IMR-90 (cell line): ENCODE measurements around the gene LMBR1L. TPM values are rescaled to one million over a fixed set of nuclear protein-coding genes. Genes with fewer than 3 reads are reported as not detected.

Experiments used
- ATAC-seq: fragments of 200-7000 bp; cut with Tn5 transposase; 2 replicates; pipeline ENCODE4 v1.9.1; 2020; ENCODE audit warnings: low read depth, mild to moderate bottlenecking, moderate library complexity
- BruUV-seq: library from RNA; stranded (reverse); fragments of 400-500 nt; replicated peaks from 2 replicates; lab custom pipeline; 2021; lab: Mats Ljungman, UMichigan
- CTCF ChIA-PET: fragments of 300-600 bp; formaldehyde crosslinking; extraction: SDS; loops from one replicate; lab custom pipeline; 2021; ENCODE audit warnings: antibody characterized with exemption; lab: Yijun Ruan, JAX
- POLR2A ChIA-PET: fragments of 300-600 bp; sonication (Branson Sonifier 250); formaldehyde crosslinking; loops from one replicate; lab custom pipeline; 2022; ENCODE audit warnings: antibody characterized with exemption; ENCODE audit not compliant: unreplicated experiment; lab: Charles Lee
- DNase-seq: peaks from one replicate; pipeline ENCODE4 v3.0.0; 2013
- H2AFZ ChIP-seq: replicated peaks from 2 replicates; pipeline ENCODE3; 2013; ENCODE audit warnings: low read length, mild to moderate bottlenecking; ENCODE audit not compliant: poor library complexity
- H2AK5ac ChIP-seq: 2 replicates; pipeline ENCODE4 v1.6.1; 2013; ENCODE audit warnings: low read depth, low read length, inconsistent platforms
- H2AK9ac ChIP-seq: replicated peaks from 2 replicates; pipeline ENCODE3; 2013; ENCODE audit warnings: mild to moderate bottlenecking, low read depth, low read length, moderate library complexity; ENCODE audit not compliant: poor library complexity
- H2BK120ac ChIP-seq: 2 replicates; pipeline ENCODE4 v1.6.1; 2013; ENCODE audit warnings: low read depth, low read length, inconsistent platforms
- H2BK15ac ChIP-seq: 3 replicates; pipeline ENCODE4 v1.6.1; 2013; ENCODE audit warnings: low read depth, low read length, inconsistent platforms
- H2BK20ac ChIP-seq: 2 replicates; pipeline ENCODE4 v1.6.1; 2013; ENCODE audit warnings: low read depth, mild to moderate bottlenecking, inconsistent platforms, low read length, moderate library complexity
- H2BK5ac ChIP-seq: 2 replicates; pipeline ENCODE4 v1.6.1; 2013; ENCODE audit warnings: mild to moderate bottlenecking, low read depth, low read length, inconsistent platforms; ENCODE audit not compliant: poor library complexity, severe bottlenecking
- H3K14ac ChIP-seq: replicated peaks from 2 replicates; pipeline ENCODE4 v1.6.1; 2013; ENCODE audit warnings: low read depth, low read length, inconsistent platforms
- H3K18ac ChIP-seq: 2 replicates; pipeline ENCODE4 v1.6.1; 2013; ENCODE audit warnings: low read depth, low read length, control low read depth
- H3K23ac ChIP-seq: 2 replicates; pipeline ENCODE4 v1.6.1; 2013; ENCODE audit warnings: low read depth, low read length, inconsistent platforms
- H3K27ac ChIP-seq: 2 replicates; pipeline ENCODE4 v1.5.1; 2013; ENCODE audit warnings: mild to moderate bottlenecking, control low read depth, low read length; ENCODE audit not compliant: insufficient read depth
- H3K27me3 ChIP-seq: 2 replicates; pipeline ENCODE4 v1.6.1; 2013; ENCODE audit warnings: low read length; ENCODE audit not compliant: control insufficient read depth, insufficient read depth
- H3K36me3 ChIP-seq: 2 replicates; pipeline ENCODE4 v1.6.1; 2013; ENCODE audit warnings: low read length, mixed read lengths; ENCODE audit not compliant: control insufficient read depth, insufficient read depth
- H3K4ac ChIP-seq: 2 replicates; pipeline ENCODE4 v1.6.1; 2013; ENCODE audit warnings: low read depth, low read length, inconsistent platforms
- H3K4me1 ChIP-seq: 2 replicates; pipeline ENCODE4 v1.6.1; 2013; ENCODE audit warnings: low read length, mixed read lengths; ENCODE audit not compliant: control insufficient read depth, insufficient read depth
- H3K4me2 ChIP-seq: 2 replicates; pipeline ENCODE4 v1.6.1; 2013; ENCODE audit warnings: low read depth, mild to moderate bottlenecking, control low read depth, low read length, moderate library complexity
- H3K4me3 ChIP-seq: 2 replicates; pipeline ENCODE4 v1.5.1; 2013; ENCODE audit warnings: low read depth, mild to moderate bottlenecking, control low read depth, low read length, moderate library complexity; ENCODE audit not compliant: insufficient read depth
- H3K56ac ChIP-seq: 2 replicates; pipeline ENCODE4 v1.6.1; 2013; ENCODE audit warnings: low read length, inconsistent platforms; ENCODE audit not compliant: insufficient read depth; ENCODE audit errors: extremely low read depth
- H3K79me1 ChIP-seq, 2 experiments: 2 replicates each; pipeline ENCODE4 v1.6.1; 2013; ENCODE audit warnings: low read length in 2 of 2, inconsistent platforms in 1 of 2, low read depth in 1 of 2
- H3K9ac ChIP-seq: 2 replicates; pipeline ENCODE4 v1.6.1; 2013; ENCODE audit warnings: low read depth, low read length, control low read depth
- H3K9me1 ChIP-seq: 2 replicates; pipeline ENCODE4 v1.6.1; 2013; ENCODE audit warnings: low read length, inconsistent platforms; ENCODE audit not compliant: insufficient read depth
- H3K9me3 ChIP-seq: 2 replicates; pipeline ENCODE4 v1.6.1; 2013; ENCODE audit warnings: low read length; ENCODE audit not compliant: control insufficient read depth, insufficient read depth
- H4K20me1 ChIP-seq: 2 replicates; pipeline ENCODE4 v1.6.1; 2013; ENCODE audit warnings: low read length, inconsistent platforms; ENCODE audit not compliant: insufficient read depth
- H4K5ac ChIP-seq: 2 replicates; pipeline ENCODE4 v1.6.1; 2013; ENCODE audit warnings: mild to moderate bottlenecking, low read depth, low read length, control low read depth
- H4K8ac ChIP-seq, 2 experiments: 2 replicates each; pipeline ENCODE4 v1.6.1; 2013; ENCODE audit warnings: low read depth in 2 of 2, low read length in 2 of 2, control low read depth in 1 of 2, inconsistent platforms in 1 of 2
- H4K91ac ChIP-seq: 2 replicates; pipeline ENCODE4 v1.6.1; 2013; ENCODE audit warnings: low read depth, low read length, inconsistent platforms; ENCODE audit not compliant: insufficient read depth
- BHLHE40 ChIP-seq: fragments of 150-350 bp; IDR thresholded peaks from 2 replicates; pipeline ENCODE4 v1.6.1; 2016; ENCODE audit warnings: mild to moderate bottlenecking, low read depth, low read length
- CEBPB ChIP-seq: IDR thresholded peaks from 2 replicates; pipeline ENCODE4 v1.6.1; 2012; ENCODE audit warnings: low read depth, low read length, improper control_type of control experiment
- CHD1 ChIP-seq: IDR thresholded peaks from 2 replicates; pipeline ENCODE4 v1.6.1; 2012; ENCODE audit warnings: low read depth, low read length, improper control_type of control experiment
- MAFK ChIP-seq: IDR thresholded peaks from 2 replicates; pipeline ENCODE4 v1.6.1; 2012; ENCODE audit warnings: low read depth, low read length, improper control_type of control experiment
- MAZ ChIP-seq: IDR thresholded peaks from 2 replicates; pipeline ENCODE4 v1.6.1; 2012; ENCODE audit warnings: low read depth, mild to moderate bottlenecking, low read length, improper control_type of control experiment, moderate library complexity, borderline replicate concordance
- USF2 ChIP-seq: fragments of 150-350 bp; IDR thresholded peaks from 2 replicates; pipeline ENCODE4 v1.6.1; 2017; ENCODE audit warnings: mild to moderate bottlenecking, antibody characterized with exemption, low read length, low read depth
- WGBS, 2 experiments: methylation state at CpG; one replicate each; pipeline versions ENCODE4 v1.1.5 to v1.1.7; 2013; ENCODE audit warnings: missing lambda C conversion rate in 2 of 2; ENCODE audit not compliant: insufficient read length in 1 of 2; ENCODE audit errors: extremely low coverage in 2 of 2; 5-methylcytosine and 5-hydroxymethylcytosine counted together
- dilution Hi-C: fragments of 300-500 bp; cut with HindIII; formaldehyde crosslinking; loops from one replicate; pipeline ENCODE4 v1.14.3; 2018; ENCODE audit warnings: low sequenced_read_pairs; ENCODE audit not compliant: unreplicated experiment
- in situ Hi-C: fragments of 300-500 bp; cut with MboI; formaldehyde crosslinking; loops from 3 replicates; pipeline ENCODE4 v1.14.3; 2019; ENCODE audit warnings: low sequenced_read_pairs, inconsistent platforms, mixed read lengths
- intact Hi-C: fragments of 100-400 bp; cut with micrococcal nuclease; formaldehyde crosslinking; loops from 2 replicates; pipeline ENCODE4 v1.10.0; 2022
- polyA plus RNA-seq, 3 experiments: library from polyadenylated mRNA; depleted of rRNA; stranded (reverse); fragments of >200 nt; gene quantifications; 2 replicates each; pipeline ENCODE4 v1.2.3, GENCODE V29; 2012; ENCODE audit warnings: low replicate concordance in 1 of 3
- total RNA-seq: library from RNA; depleted of rRNA; stranded (reverse); fragments of >200 nt; gene quantifications from 2 replicates; pipeline ENCODE4 v1.2.3, GENCODE V29; 2012

The LMBR1L gene
- total and polyA plus RNA-seq, 2 of the 4 experiments (the other 2 are of a cell fraction): 33.0 to 44.6 TPM

DNA sequence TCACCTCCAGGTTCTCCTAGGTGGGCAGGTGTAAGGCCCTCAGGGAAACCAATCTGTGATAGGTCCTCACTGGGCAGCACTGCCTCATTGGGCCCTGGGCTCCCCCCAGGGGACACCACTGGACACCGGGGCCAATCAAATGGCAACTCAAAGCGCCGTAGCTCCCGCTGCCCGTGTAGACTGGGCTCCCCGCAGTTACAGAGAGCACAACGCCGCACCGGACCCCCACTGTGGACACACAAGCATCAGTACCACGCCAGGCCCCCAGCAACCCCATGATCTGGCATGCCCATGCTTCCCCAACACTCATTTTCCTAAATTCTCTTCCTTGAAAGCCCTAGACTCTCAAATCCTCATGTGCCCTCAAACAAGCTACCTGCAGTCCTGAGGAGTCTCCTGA, 56.1 kb downstream of the LMBR1L start:
- Histone ChIP-seq H3K4me1 (peaks cover 14% of the 10 kb centered on the region), H3K27ac (no peak overlapping the region), H2BK5ac (no peak overlapping the region), H3K36me3 (peaks cover 55% of the 10 kb centered on the region), H3K18ac (no peak overlapping the region), H3K27me3 (no peaks in the 10 kb centered on the region), H4K20me1 (peaks cover 97% of the 10 kb centered on the region), H3K23ac (no peak overlapping the region), H3K4me2 (no peak overlapping the region), H2AFZ (no peak overlapping the region), H2BK20ac (no peak overlapping the region), H4K5ac (no peak overlapping the region), H3K4ac (no peak overlapping the region), H2AK5ac (no peak overlapping the region), H3K4me3 (no peak overlapping the region), H2BK120ac (no peak overlapping the region), H3K79me1 (peaks cover 22 to 89% of the 10 kb centered on the region in 2 experiments; a peak in 3 of 4 replicates), H2BK15ac (no peak overlapping the region), H2AK9ac (no peak overlapping the region), H3K9me1 (peaks cover 33% of the 10 kb centered on the region), H4K8ac (no peak overlapping the region), H4K91ac (no peak overlapping the region), H3K9ac (no peak overlapping the region), H3K9me3 (no peaks in the 10 kb centered on the region), H3K14ac (no peak overlapping the region), H3K56ac (no peak overlapping the region)
- DNase-seq (no peak), ATAC-seq (no peak)
- dilution Hi-C loops (no loop called here), intact Hi-C loops (no loop called here), in situ Hi-C loops (no loop called here)
- ChIA-PET CTCF (interaction anchor here (0.5 kb wide), 1 partner anchor 146 kb away, joined by 3 read pairs; no protein-coding TSS in a partner anchor), POLR2A (no interaction called here)
- TF ChIP-seq BHLHE40: no peak
- no peak for TF ChIP-seq CEBPB
- TF ChIP-seq CHD1: no peak
- no peak for TF ChIP-seq MAFK
- no peak for TF ChIP-seq MAZ
- no peak for TF ChIP-seq USF2
- no CpG with 5 or more reads among the region's 10 CpGs for WGBS, 2 experiments
- BruUV-seq: no TSS peak
